Fibroblast of lung (primary cell): ENCODE results near the gene ALDOB. TPM values are rescaled to one million over a fixed set of nuclear protein-coding genes. Genes with fewer than 3 reads are reported as not detected.

Experiments
- DNase-seq, 2 donors: peaks; one replicate each; pipeline versions ENCODE4 v3.0.0 to v3.0.0-alpha.2; 2010; ENCODE audit warnings: low read depth in 2 of 2
- H2AFZ ChIP-seq: 2 replicates; pipeline ENCODE4 v1.5.1; 2012; ENCODE audit warnings: low read length, control low read depth, inconsistent platforms
- H3K27ac ChIP-seq: 2 replicates; pipeline ENCODE4 v1.5.1; 2011; ENCODE audit warnings: low read length, control low read depth; ENCODE audit not compliant: insufficient read depth
- H3K27me3 ChIP-seq: 2 replicates; pipeline ENCODE4 v1.5.1; 2011; ENCODE audit warnings: mild to moderate bottlenecking, low read length; ENCODE audit not compliant: control insufficient read depth, insufficient read depth
- H3K36me3 ChIP-seq: 2 replicates; pipeline ENCODE4 v1.5.1; 2011; ENCODE audit warnings: low read length; ENCODE audit not compliant: control insufficient read depth, insufficient read depth
- H3K4me1 ChIP-seq: 2 replicates; pipeline ENCODE4 v1.5.1; 2011; ENCODE audit warnings: low read length; ENCODE audit not compliant: control insufficient read depth, insufficient read depth; ENCODE audit errors: extremely low read depth
- H3K4me2 ChIP-seq: 2 replicates; pipeline ENCODE4 v1.5.1; 2011; ENCODE audit warnings: low read length, control low read depth; ENCODE audit not compliant: insufficient read depth; ENCODE audit errors: extremely low read depth
- H3K4me3 ChIP-seq, 4 experiments: fragments of 200-600 bp in 1 of 4; sonication (generic) in 1 of 4; replicated peaks in 1 of 4; 2 replicates each; pipeline ENCODE4 v1.5.1; 2011 to 2016; ENCODE audit warnings: low read length in 4 of 4, low read depth in 3 of 4, mild to moderate bottlenecking in 3 of 4, control low read depth in 2 of 4, inconsistent platforms in 1 of 4, mixed read lengths in 1 of 4; ENCODE audit not compliant: insufficient read depth in 1 of 4; ENCODE audit errors: control extremely low read depth in 1 of 4
- H3K79me2 ChIP-seq: 2 replicates; pipeline ENCODE4 v1.5.1; 2012; ENCODE audit warnings: mild to moderate bottlenecking, low read length, inconsistent platforms; ENCODE audit not compliant: control insufficient read depth, insufficient read depth
- H3K9ac ChIP-seq: 2 replicates; pipeline ENCODE4 v1.5.1; 2011; ENCODE audit warnings: mild to moderate bottlenecking, low read length, control low read depth; ENCODE audit not compliant: insufficient read depth
- H3K9me3 ChIP-seq: 2 replicates; pipeline ENCODE4 v1.5.1; 2012; ENCODE audit warnings: low read depth, low read length; ENCODE audit not compliant: control insufficient read depth, insufficient read depth
- H4K20me1 ChIP-seq: 2 replicates; pipeline ENCODE4 v1.5.1; 2011; ENCODE audit warnings: low read length; ENCODE audit not compliant: control insufficient read depth, insufficient read depth; ENCODE audit errors: extremely low read depth
- CTCF ChIP-seq, 2 donors: IDR thresholded peaks in 1 of 2; conservative IDR thresholded peaks in 1 of 2; 1 replicate in 1 of 2; 2 replicates in 1 of 2; pipeline ENCODE4 v1.5.1; 2011 to 2012; ENCODE audit warnings: low read length in 2 of 2, control low read depth in 1 of 2, inconsistent platforms in 1 of 2, low read depth in 1 of 2, mild to moderate bottlenecking in 1 of 2
- EZH2 ChIP-seq: IDR thresholded peaks from 2 replicates; pipeline ENCODE4 v1.5.1; 2012; ENCODE audit warnings: low read length, control low read depth, mild to moderate bottlenecking; ENCODE audit errors: missing control alignments
- polyA plus RNA-seq, 2 donors: library from polyadenylated mRNA; depleted of rRNA in 1 of 2; stranded (reverse) in 1 of 2; unstranded in 1 of 2; fragments of >200 nt; gene quantifications; 2 replicates each; pipeline ENCODE4 v1.2.1, GENCODE V29; 2011 to 2012; ENCODE audit warnings: missing spikeins in 1 of 2
- total RNA-seq: library from RNA; depleted of rRNA; stranded (reverse); fragments of >200 nt; gene quantifications from 2 replicates; pipeline ENCODE4 v1.2.1, GENCODE V29; 2014

Gene ALDOB
- total and polyA plus RNA-seq, 2 donors (not counting 1 experiment from before 2014, with no cell fraction given), result not detected

GRCh38 chr9:101442318-101442717 lies 6.7 kb upstream of the ALDOB start:
- no peak overlapping the region for H3K9ac ChIP-seq
- TF ChIP-seq EZH2, result no peak
- TF ChIP-seq CTCF (conservative IDR thresholded peaks at IDR 0.05 in 1 of 2, IDR thresholded peaks at IDR 0.05 in 1 of 2; ENCODE audit: low read depth in 1 of 2, low read length in 2 of 2), result no peak
- H3K27ac ChIP-seq, result no peak overlapping the region
- no peaks in the 10 kb centered on the region for H4K20me1 ChIP-seq
- no peak for DNase-seq
- no peaks in the 10 kb centered on the region for H3K4me1 ChIP-seq
- no peak overlapping the region for H2AFZ ChIP-seq
- H3K79me2 ChIP-seq, result no peaks in the 10 kb centered on the region
- H3K9me3 ChIP-seq, result no peaks in the 10 kb centered on the region
- no peak overlapping the region for H3K4me2 ChIP-seq
- no peak overlapping the region for H3K4me3 ChIP-seq
- no peaks in the 10 kb centered on the region for H3K36me3 ChIP-seq
- H3K27me3 ChIP-seq, result no peaks in the 10 kb centered on the region

- no peaks in the 10 kb centered on the region for H3K36me3 ChIP-seq
- H3K79me2 ChIP-seq, result no peaks in the 10 kb centered on the region
- H3K4me1 ChIP-seq, result no peaks in the 10 kb centered on the region
- TF ChIP-seq CTCF (conservative IDR thresholded peaks at IDR 0.05 in 1 of 2, IDR thresholded peaks at IDR 0.05 in 1 of 2; ENCODE audit: low read depth in 1 of 2, low read length in 2 of 2), result no peak
- no peak for TF ChIP-seq EZH2
- DNase-seq, result no peak
- no peak overlapping the region for H3K4me3 ChIP-seq
- no peaks in the 10 kb centered on the region for H3K27me3 ChIP-seq
- no peaks in the 10 kb centered on the region for H3K9me3 ChIP-seq
- no peaks in the 10 kb centered on the region for H4K20me1 ChIP-seq
- H3K27ac ChIP-seq, result no peak overlapping the region
- no peak overlapping the region for H2AFZ ChIP-seq
- H3K9ac ChIP-seq, result no peak overlapping the region
- H3K4me2 ChIP-seq, result no peak overlapping the region
These were observed 5.2 kb upstream of the ALDOB start for GRCh38 chr9:101440714-101441230.

DNA sequence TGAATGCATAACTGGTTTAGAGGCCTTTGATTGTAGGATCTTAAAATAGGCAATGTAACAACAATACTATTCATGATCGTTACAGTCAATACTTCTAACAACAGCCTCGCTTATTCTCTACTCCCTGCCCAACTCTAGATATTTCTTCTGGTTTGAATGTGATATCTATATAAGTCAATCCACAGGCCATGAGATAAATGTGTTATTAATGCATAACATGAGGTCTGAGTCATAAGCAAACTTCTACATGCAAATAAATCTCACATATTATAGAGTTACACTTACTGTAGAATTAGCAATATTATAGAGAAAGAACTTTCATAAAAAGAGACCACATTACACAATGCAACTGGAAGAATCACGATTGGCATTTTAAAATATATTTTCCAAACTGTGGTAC lies 2.9 kb upstream of the ALDOB start:
- Histone ChIP-seq H3K4me2 (no peak overlapping the region), H3K9me3 (no peaks in the 10 kb centered on the region), H3K4me1 (no peaks in the 10 kb centered on the region), H3K9ac (no peak overlapping the region), H2AFZ (no peak overlapping the region), H3K36me3 (no peaks in the 10 kb centered on the region), H3K79me2 (no peaks in the 10 kb centered on the region), H4K20me1 (no peaks in the 10 kb centered on the region), H3K27me3 (no peaks in the 10 kb centered on the region), H3K27ac (no peak overlapping the region), H3K4me3 (no peak overlapping the region)
- TF ChIP-seq EZH2 (no peak), CTCF (conservative IDR thresholded peaks at IDR 0.05 in 1 of 2, IDR thresholded peaks at IDR 0.05 in 1 of 2; ENCODE audit: low read depth in 1 of 2, low read length in 2 of 2) (no peak)
- no peak for DNase-seq
